GM13977 (cell line): ENCODE measurements around the gene SPON1.

Source experiments
- DNase-seq: peaks from one replicate; pipeline ENCODE4 v3.0.0; 2012; ENCODE audit warnings: low spot score
- in situ Hi-C: fragments of 300-500 bp; cut with MboI; formaldehyde crosslinking; loops from one replicate; pipeline ENCODE4 v1.12.0; 2022; ENCODE audit warnings: low sequenced_read_pairs, low pct_unique_long_range_greater_than_20kb, mixed read lengths, inconsistent platforms; ENCODE audit not compliant: unreplicated experiment
- TF ChIP-seq, protein P1 (sequence below): IDR thresholded peaks from 2 replicates; pipeline ENCODE4 v1.5.1; 2012; ENCODE audit warnings: mild to moderate bottlenecking, control low read depth; ENCODE audit not compliant: insufficient read depth; ENCODE audit errors: extremely low read depth, missing control alignments

SPON1 gene

DNA sequence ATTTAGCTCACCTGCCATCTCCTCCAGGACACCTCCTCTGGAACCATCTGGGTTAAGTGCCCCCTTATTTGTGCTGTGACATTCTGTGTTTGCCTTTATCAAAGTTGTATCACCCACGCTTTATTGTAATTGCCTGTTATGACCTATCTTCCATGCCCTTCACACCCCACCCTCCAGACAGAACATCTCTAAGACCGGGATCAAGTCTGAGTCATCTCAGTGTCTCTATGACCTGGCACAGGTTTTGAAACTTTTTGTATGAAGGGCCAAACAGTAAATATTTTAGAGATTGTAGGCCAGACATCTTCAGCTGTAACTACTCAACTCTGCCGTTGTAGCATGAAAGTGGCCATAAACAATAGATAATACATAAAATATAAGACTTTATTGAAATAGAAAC, 161.8 kb downstream of the SPON1 start:
- in situ Hi-C loops, result no loop called here
- TF ChIP-seq, protein P1, sequence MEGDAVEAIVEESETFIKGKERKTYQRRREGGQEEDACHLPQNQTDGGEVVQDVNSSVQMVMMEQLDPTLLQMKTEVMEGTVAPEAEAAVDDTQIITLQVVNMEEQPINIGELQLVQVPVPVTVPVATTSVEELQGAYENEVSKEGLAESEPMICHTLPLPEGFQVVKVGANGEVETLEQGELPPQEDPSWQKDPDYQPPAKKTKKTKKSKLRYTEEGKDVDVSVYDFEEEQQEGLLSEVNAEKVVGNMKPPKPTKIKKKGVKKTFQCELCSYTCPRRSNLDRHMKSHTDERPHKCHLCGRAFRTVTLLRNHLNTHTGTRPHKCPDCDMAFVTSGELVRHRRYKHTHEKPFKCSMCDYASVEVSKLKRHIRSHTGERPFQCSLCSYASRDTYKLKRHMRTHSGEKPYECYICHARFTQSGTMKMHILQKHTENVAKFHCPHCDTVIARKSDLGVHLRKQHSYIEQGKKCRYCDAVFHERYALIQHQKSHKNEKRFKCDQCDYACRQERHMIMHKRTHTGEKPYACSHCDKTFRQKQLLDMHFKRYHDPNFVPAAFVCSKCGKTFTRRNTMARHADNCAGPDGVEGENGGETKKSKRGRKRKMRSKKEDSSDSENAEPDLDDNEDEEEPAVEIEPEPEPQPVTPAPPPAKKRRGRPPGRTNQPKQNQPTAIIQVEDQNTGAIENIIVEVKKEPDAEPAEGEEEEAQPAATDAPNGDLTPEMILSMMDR, result no peak
- no peak for DNase-seq

DNA sequence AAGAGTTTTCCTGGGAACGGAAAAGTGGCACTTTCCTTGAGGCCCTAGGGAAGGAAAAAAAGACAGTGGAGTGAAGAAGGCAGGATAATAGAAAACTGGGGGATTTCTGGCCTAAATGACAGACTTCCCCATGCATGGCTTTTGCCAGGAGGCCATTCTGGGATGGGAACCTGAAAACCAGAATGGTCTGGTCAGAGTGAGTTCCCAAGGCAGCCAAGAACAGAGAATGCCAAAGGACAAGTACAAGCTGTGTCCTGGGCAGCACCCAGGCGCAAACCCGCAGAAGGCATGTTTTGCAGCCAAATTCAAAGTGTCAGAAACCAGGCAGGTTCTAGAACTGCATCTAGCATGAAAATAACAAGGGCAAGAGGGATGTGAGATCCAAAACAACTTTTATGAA, 162.4 kb downstream of the SPON1 start:
- TF ChIP-seq, protein P1, result no peak
- in situ Hi-C loops, result no loop called here

DNA sequence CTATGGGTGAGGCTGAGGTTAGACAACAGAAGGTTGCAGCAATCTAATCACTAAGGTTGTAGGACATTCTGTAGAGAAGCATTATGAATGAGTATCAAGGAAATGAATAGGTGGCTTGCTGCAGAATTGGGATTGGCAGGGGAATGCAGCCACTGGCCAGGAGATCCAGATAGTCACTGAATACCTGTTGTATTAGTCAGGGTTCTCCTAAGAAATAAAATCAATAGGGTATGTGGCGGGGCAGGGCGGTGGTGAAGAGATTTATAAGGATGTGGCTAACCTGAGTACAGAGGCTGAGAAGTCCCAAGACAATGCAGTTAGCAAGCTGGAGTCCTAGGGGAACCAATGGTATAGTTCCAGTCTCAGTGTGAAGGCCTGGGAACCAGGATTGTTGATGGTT, 163.0 kb downstream of the SPON1 start:
- in situ Hi-C loops, result no loop called here
- TF ChIP-seq, protein P1, result no peak
- no peak for DNase-seq

More for the DNA sequence above, 162.4 kb downstream of the SPON1 start:
- no peak for DNase-seq

DNA sequence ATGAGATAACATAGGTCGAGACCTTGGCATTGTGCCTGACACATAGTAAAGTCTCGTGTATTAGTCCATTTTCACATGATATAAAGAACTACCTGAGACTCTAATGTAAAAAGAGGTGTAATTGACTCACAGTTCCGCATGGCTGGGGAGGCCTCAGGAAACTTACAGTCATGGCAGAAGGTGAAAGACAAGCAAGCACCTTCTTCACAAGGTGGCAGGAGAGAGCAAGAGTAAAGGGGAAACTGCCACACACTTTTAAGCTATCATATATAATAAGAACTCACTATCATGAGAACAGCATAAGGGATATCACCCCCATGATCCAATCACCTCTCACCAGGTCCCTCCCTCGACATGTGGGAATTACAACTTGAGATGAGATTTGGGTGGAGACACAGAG, 165.2 kb downstream of the SPON1 start:
- DNase-seq, result no peak
- in situ Hi-C loops, result no loop called here
- TF ChIP-seq, protein P1, result no peak

DNA sequence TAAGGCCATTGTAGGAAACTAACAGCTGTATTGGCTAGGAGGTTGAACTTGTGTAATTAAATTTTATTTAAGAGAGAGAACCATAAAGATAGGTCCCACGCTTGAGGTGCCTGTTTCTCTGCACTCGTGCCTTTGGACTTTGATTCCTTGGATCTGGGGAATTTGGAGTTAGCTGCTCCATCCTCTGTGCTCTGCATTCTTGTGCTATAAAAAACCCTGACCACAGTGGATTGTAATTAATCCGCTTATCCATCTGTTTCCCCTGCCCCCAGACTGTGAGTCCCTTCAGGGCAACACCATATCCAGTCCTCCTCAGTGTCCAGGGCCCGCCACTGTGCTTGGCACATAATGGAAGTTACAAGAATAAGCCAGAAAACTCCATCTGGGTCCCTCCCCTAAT, 169.8 kb downstream of the SPON1 start:
- in situ Hi-C loops, result no loop called here
- TF ChIP-seq, protein P1, result no peak
- DNase-seq, result no peak

DNA sequence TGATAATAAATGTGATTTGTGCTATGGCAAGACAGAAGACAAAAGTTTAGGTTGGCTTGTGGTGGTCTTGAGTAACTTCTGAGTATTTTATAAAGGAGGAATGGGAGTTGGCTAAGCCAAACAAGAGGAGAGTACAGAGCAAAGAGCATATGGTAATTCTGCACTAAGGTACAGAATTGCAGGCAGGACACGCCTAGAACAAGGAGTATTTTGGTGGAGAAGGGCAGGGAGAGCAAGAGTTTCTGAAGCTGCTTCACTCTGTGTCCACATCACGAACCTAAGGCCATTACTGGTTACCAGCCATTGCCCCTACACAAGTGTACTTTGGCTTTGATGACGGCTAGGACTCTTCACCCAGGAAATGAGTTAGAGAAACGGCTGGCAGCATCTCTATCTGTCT, 170.9 kb downstream of the SPON1 start:
- TF ChIP-seq, protein P1, result no peak
- in situ Hi-C loops, result no loop called here
- no peak for DNase-seq

DNA sequence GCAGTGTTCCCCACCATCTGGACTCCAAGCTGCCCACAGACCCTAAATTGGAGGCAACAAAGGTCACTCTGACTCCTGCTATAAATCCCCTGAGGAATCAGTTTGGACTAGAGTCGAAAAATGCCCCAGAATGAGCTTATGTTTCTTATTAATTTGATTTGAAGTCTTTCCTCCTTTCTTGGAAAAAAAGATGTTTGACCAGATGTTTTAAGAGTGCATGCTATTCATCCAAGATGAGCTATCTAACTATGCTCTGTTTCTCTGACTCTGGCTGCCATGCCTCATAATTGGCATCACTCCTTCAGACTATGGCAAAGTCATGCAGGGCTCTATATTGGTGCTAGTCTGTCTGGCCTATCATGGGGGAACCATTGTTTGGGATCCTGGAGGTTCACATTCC, 174.0 kb downstream of the SPON1 start:
- no peak for DNase-seq
- TF ChIP-seq, protein P1, result no peak
- in situ Hi-C loops, result no loop called here
